Endothelial cell of umbilical vein (primary cell): ENCODE results near the gene ITGAE. TPM values are rescaled to one million over a fixed set of nuclear protein-coding genes. Genes with fewer than 3 reads are reported as not detected.

ENCODE experiments used
- BruUV-seq: library from RNA; stranded (reverse); fragments of 400-500 nt; replicated peaks from 2 replicates; lab custom pipeline; 2021; lab: Mats Ljungman, UMichigan
- CTCF ChIA-PET: fragments of 300-600, 350-600 bp; sonication (Branson Sonifier 250); formaldehyde crosslinking; loops from one replicate; lab custom pipeline; 2021; ENCODE audit warnings: antibody characterized with exemption, inconsistent platforms; lab: Charles Lee
- POLR2A ChIA-PET: fragments of 300-600, 350-600 bp; sonication (Branson Sonifier 250); formaldehyde crosslinking; loops from one replicate; lab custom pipeline; 2021; ENCODE audit warnings: antibody characterized with exemption, inconsistent platforms; lab: Charles Lee
- DNase-seq: peaks from one replicate; pipeline ENCODE4 v3.0.0-alpha.2; 2011; ENCODE audit warnings: low read depth, low spot score
- FAIRE-seq: peaks from 2 replicates; lab custom pipeline; 2011; peaks lifted over from hg19 to GRCh38; lab: Jason Lieb, UNC
- H2AFZ ChIP-seq: 2 replicates; pipeline ENCODE4 v1.6.0; 2012; ENCODE audit warnings: low read depth, low read length, control low read depth, inconsistent platforms
- H3K27ac ChIP-seq: 2 replicates; pipeline ENCODE4 v1.5.1; 2011; ENCODE audit warnings: low read depth, mild to moderate bottlenecking, control low read depth, low read length, moderate library complexity; ENCODE audit not compliant: insufficient read depth
- H3K27me3 ChIP-seq, 2 experiments: 2 replicates each; pipeline versions ENCODE4 v1.6.0 to v1.6.1; 2011; ENCODE audit warnings: low read length in 2 of 2, mixed read lengths in 1 of 2; ENCODE audit not compliant: control insufficient read depth in 2 of 2, insufficient read depth in 2 of 2
- H3K36me3 ChIP-seq, 2 experiments: 2 replicates in 1 of 2; 3 replicates in 1 of 2; pipeline ENCODE4 v1.5.1; 2011; ENCODE audit warnings: low read length in 2 of 2, mild to moderate bottlenecking in 1 of 2, moderate library complexity in 1 of 2; ENCODE audit not compliant: control insufficient read depth in 2 of 2, insufficient read depth in 2 of 2; ENCODE audit errors: extremely low read depth in 1 of 2
- H3K4me1 ChIP-seq: 3 replicates; pipeline ENCODE4 v1.5.1; 2011; ENCODE audit warnings: mild to moderate bottlenecking, low read length; ENCODE audit not compliant: control insufficient read depth, insufficient read depth; ENCODE audit errors: extremely low read depth
- H3K4me2 ChIP-seq: 2 replicates; pipeline ENCODE4 v1.6.1; 2011; ENCODE audit warnings: low read length, control low read depth, mixed read lengths; ENCODE audit not compliant: insufficient read depth
- H3K4me3 ChIP-seq, 3 experiments: fragments of 200-600 bp in 1 of 3; sonication (generic), shearing (Covaris generic) in 1 of 3; replicated peaks in 1 of 3; 2 replicates each; pipeline ENCODE4 v1.5.1; 2011 to 2016; ENCODE audit warnings: control low read depth in 3 of 3, low read length in 3 of 3, mild to moderate bottlenecking in 2 of 3, inconsistent platforms in 1 of 3, low read depth in 1 of 3, moderate library complexity in 1 of 3; ENCODE audit not compliant: insufficient read depth in 1 of 3
- H3K79me2 ChIP-seq: 2 replicates; pipeline ENCODE4 v1.6.0; 2012; ENCODE audit warnings: low read length, inconsistent platforms; ENCODE audit not compliant: control insufficient read depth, insufficient read depth
- H3K9ac ChIP-seq: replicated peaks from 2 replicates; pipeline ENCODE3; 2011; ENCODE audit warnings: low read length, control low read depth; ENCODE audit not compliant: insufficient read depth; ENCODE audit errors: extremely low read depth
- H3K9me1 ChIP-seq: replicated peaks from 3 replicates; pipeline ENCODE4 v1.6.0; 2011; ENCODE audit warnings: mild to moderate bottlenecking, low read length; ENCODE audit not compliant: control insufficient read depth, insufficient read depth; ENCODE audit errors: extremely low read depth
- H3K9me3 ChIP-seq: replicated peaks from 2 replicates; pipeline ENCODE4 v1.5.1; 2012; ENCODE audit warnings: low read length, inconsistent platforms; ENCODE audit not compliant: control insufficient read depth, insufficient read depth
- H4K20me1 ChIP-seq: replicated peaks from 2 replicates; pipeline ENCODE3; 2011; ENCODE audit warnings: mild to moderate bottlenecking, low read length; ENCODE audit not compliant: control insufficient read depth, insufficient read depth; ENCODE audit errors: extremely low read depth
- CTCF ChIP-seq, 2 donors: IDR thresholded peaks; 1 replicate in 1 of 2; 2 replicates in 1 of 2; pipeline ENCODE4 v1.5.1; 2011; ENCODE audit warnings: low read length in 2 of 2, mild to moderate bottlenecking in 2 of 2, moderate library complexity in 2 of 2, control low read depth in 1 of 2, inconsistent platforms in 1 of 2, low read depth in 1 of 2; ENCODE audit not compliant: insufficient read depth in 1 of 2; ENCODE audit errors: extremely low read depth in 1 of 2
- EZH2 ChIP-seq: IDR thresholded peaks from 2 replicates; pipeline ENCODE4 v1.6.1; 2012; ENCODE audit warnings: borderline replicate concordance, low read depth, mild to moderate bottlenecking, moderate library complexity, low read length, inconsistent platforms; ENCODE audit not compliant: severe bottlenecking
- FOS ChIP-seq: IDR thresholded peaks from 2 replicates; pipeline ENCODE4 v1.6.1; 2011; ENCODE audit warnings: mild to moderate bottlenecking, low read length, moderate library complexity, borderline replicate concordance; ENCODE audit not compliant: insufficient read depth
- GATA2 ChIP-seq: IDR thresholded peaks from 2 replicates; pipeline ENCODE4 v1.7.0; 2011; ENCODE audit warnings: low read depth, mild to moderate bottlenecking, moderate library complexity, mixed read lengths, low read length; ENCODE audit not compliant: insufficient read length, insufficient read depth
- JUN ChIP-seq: IDR thresholded peaks from 2 replicates; pipeline ENCODE4 v1.6.1; 2011; ENCODE audit warnings: borderline replicate concordance, low read depth; ENCODE audit not compliant: insufficient read length, insufficient read depth
- MAX ChIP-seq: IDR thresholded peaks from 2 replicates; pipeline ENCODE4 v1.6.1; 2011; ENCODE audit not compliant: insufficient read depth, insufficient read length
- MYC ChIP-seq: IDR thresholded peaks from one replicate; pipeline ENCODE4 v1.6.1; 2011; ENCODE audit warnings: mild to moderate bottlenecking, low read depth, low read length
- POLR2A ChIP-seq: IDR thresholded peaks from 2 replicates; pipeline ENCODE4 v1.6.1; 2012; ENCODE audit warnings: low read depth, mild to moderate bottlenecking, control low read depth, low read length
- POLR2AphosphoS5 ChIP-seq: IDR thresholded peaks from 2 replicates; pipeline ENCODE4 v1.6.1; 2012; ENCODE audit warnings: low read depth, mild to moderate bottlenecking, control low read depth, low read length, moderate library complexity; ENCODE audit not compliant: insufficient read depth
- dilution Hi-C: fragments of 300-500 bp; cut with MboI; formaldehyde crosslinking; loops from one replicate; pipeline ENCODE4 v1.15.0; 2019; ENCODE audit warnings: low sequenced_read_pairs; ENCODE audit not compliant: extremely low pct_ligation_motif_present
- intact Hi-C: fragments of 100-400 bp; cut with micrococcal nuclease; formaldehyde crosslinking; loops from one replicate; pipeline ENCODE4 v1.10.0; 2022
- polyA plus RNA-seq, 4 experiments: library from polyadenylated mRNA; depleted of rRNA in 3 of 4; stranded (reverse) in 3 of 4; unstranded in 1 of 4; fragments of >200 nt; gene quantifications; 2 replicates each; pipeline versions ENCODE4 v1.2.1 to v1.2.3, GENCODE V29; 2011 to 2012; ENCODE audit warnings: missing spikeins in 1 of 4
- total RNA-seq: library from RNA; stranded (reverse); gene quantifications from 2 replicates; pipeline ENCODE4 v1.2.3, GENCODE V29; 2021

ITGAE gene
- total and polyA plus RNA-seq, 2 donors (not counting 3 experiments of a cell fraction or from before 2014, with no cell fraction given), result 29.6 to 71.6 TPM

- Histone ChIP-seq H3K4me2 (peak within 1 kb of the TSS; percentile 85), H3K9me1 (no peaks in the 10 kb centered on the region), H3K9ac (peak within 1 kb of the TSS; percentile 82), H3K9me3 (no peaks in the 10 kb centered on the region), H3K4me3 (peak within 1 kb of the TSS; percentile 70 to 91 (median 89)), H3K27ac (peak within 1 kb of the TSS; percentile 54), H3K4me1 (peaks cover 28% of the 10 kb centered on the region), H4K20me1 (no peaks in the 10 kb centered on the region), H3K79me2 (peaks cover 46% of the 10 kb centered on the region), H3K27me3 (no peaks in the 10 kb centered on the region), H2AFZ (peak within 1 kb of the TSS; percentile 86), H3K36me3 (peaks cover 0 to 4% of the 10 kb centered on the region in 2 experiments)
- no TSS peak for BruUV-seq
- ChIA-PET CTCF (interaction anchor here (1.1 to 2.3 kb wide), 9 partner anchors 11 to 120 kb away, joined by 3 to 24 read pairs (median 4); partner anchors contain the start of gene P2RX5), POLR2A (interaction anchor here (1.3 kb wide), 1 partner anchor 56 kb away, joined by 10 read pairs; no protein-coding TSS in a partner anchor)
- intact Hi-C loops (loop anchor here (2.0 to 5.0 kb wide), 2 partner anchors 41 to 56 kb away; partner anchors contain the start of genes EMC6 and TAX1BP3), dilution Hi-C loops (no loop called here)
- TF ChIP-seq FOS (no peak), POLR2A (peak; percentile 92), CTCF (IDR thresholded peaks at IDR 0.05; ENCODE audit: extremely low read depth in 1 of 2, insufficient read depth in 1 of 2, low read depth in 1 of 2, low read length in 2 of 2) (peak; percentile 9 to 56), GATA2 (no peak), MYC (no peak), MAX (no peak), JUN (no peak), POLR2AphosphoS5 (peak; percentile 95), EZH2 (no peak)
- peak; percentile 89 for DNase-seq
- peak; percentile 89 for FAIRE-seq
These were observed 77.2 kb downstream of the ITGAE start, which contains the start of gene HASPIN for GRCh38 chr17:3723556-3724377. Gene HASPIN (plus strand): TSS chr17:3723903. CDS start chr17:3723936, 33 bp downstream.
